DOHH2 (cell line): ENCODE results near the gene ADARB1.

Experiments
- H3F3A ChIP-seq: fragments of 200-600 bp; sonication (generic), shearing (Covaris generic); 2 replicates; pipeline ENCODE4 v1.6.0; 2016; ENCODE audit warnings: antibody characterized with exemption, mild to moderate bottlenecking; ENCODE audit not compliant: control insufficient read depth, insufficient read depth
- H3K27ac ChIP-seq: fragments of 200-600 bp; sonication (generic); 2 replicates; pipeline ENCODE4 v1.5.1; 2014; ENCODE audit warnings: low read depth, mild to moderate bottlenecking, low read length, moderate library complexity
- H3K27me3 ChIP-seq: fragments of 200-600 bp; sonication (generic); 2 replicates; pipeline ENCODE4 v1.6.1; 2014; ENCODE audit warnings: mild to moderate bottlenecking, low read length, mixed read lengths; ENCODE audit not compliant: control insufficient read depth
- H3K36me3 ChIP-seq: fragments of 200-600 bp; sonication (generic); 2 replicates; pipeline ENCODE4 v1.6.1; 2014; ENCODE audit warnings: mild to moderate bottlenecking, low read length, moderate library complexity, mixed read lengths; ENCODE audit not compliant: control insufficient read depth
- H3K4me1 ChIP-seq: fragments of 200-600 bp; sonication (generic); 2 replicates; pipeline ENCODE4 v1.6.1; 2014; ENCODE audit warnings: mild to moderate bottlenecking, low read length, mixed read lengths; ENCODE audit not compliant: control insufficient read depth
- H3K4me2 ChIP-seq: fragments of 200-600 bp; sonication (generic); 2 replicates; pipeline ENCODE4 v1.6.0; 2014; ENCODE audit warnings: mild to moderate bottlenecking, low read length, moderate library complexity
- H3K4me3 ChIP-seq: fragments of 200-600 bp; sonication (generic); 2 replicates; pipeline ENCODE4 v1.5.1; 2014; ENCODE audit warnings: mild to moderate bottlenecking, low read length, mixed read lengths
- H3K79me2 ChIP-seq: fragments of 200-600 bp; sonication (generic); 2 replicates; pipeline ENCODE4 v1.6.1; 2014; ENCODE audit warnings: mild to moderate bottlenecking, low read length, mixed read lengths; ENCODE audit not compliant: control insufficient read depth
- H3K9me2 ChIP-seq: fragments of 200-600 bp; sonication (generic); replicated peaks from 2 replicates; pipeline ENCODE4 v1.6.1; 2014; ENCODE audit warnings: mild to moderate bottlenecking, low read length, mixed read lengths; ENCODE audit not compliant: control insufficient read depth
- H3K9me3 ChIP-seq: fragments of 200-600 bp; sonication (generic); 2 replicates; pipeline ENCODE4 v1.6.1; 2014; ENCODE audit warnings: antibody characterized with exemption, low read length, mixed read lengths; ENCODE audit not compliant: control insufficient read depth, insufficient read depth
- H4K20me1 ChIP-seq: fragments of 200-600 bp; sonication (generic); 2 replicates; pipeline ENCODE4 v1.6.0; 2014; ENCODE audit warnings: low read depth, mild to moderate bottlenecking, antibody characterized with exemption, low read length, moderate library complexity; ENCODE audit not compliant: control insufficient read depth, insufficient read depth
- CTCF ChIP-seq: fragments of 200-600 bp; sonication (generic); IDR thresholded peaks from one replicate; pipeline ENCODE4 v1.5.1; 2014; ENCODE audit warnings: antibody characterized with exemption, mild to moderate bottlenecking, low read depth, low read length; ENCODE audit not compliant: poor library complexity, severe bottlenecking
- EZH2phosphoT487 ChIP-seq: fragments of 200-600 bp; sonication (generic); IDR thresholded peaks from 2 replicates; pipeline ENCODE4 v1.6.1; 2017; ENCODE audit warnings: borderline replicate concordance, mild to moderate bottlenecking, antibody characterized with exemption, low read length, moderate library complexity, mixed read lengths

Gene ADARB1

GRCh38 chr21:45079351-45079750 lies 5.0 kb downstream of the ADARB1 start:
- Histone ChIP-seq H3K79me2 (no peaks in the 10 kb centered on the region), H3K4me1 (peaks cover 5% of the 10 kb centered on the region; the same call in 1 of the 2 replicates)

GRCh38 chr21:45080232-45080631 lies 5.9 kb downstream of the ADARB1 start:
- no peaks in the 10 kb centered on the region for H4K20me1 ChIP-seq
- H3K36me3 ChIP-seq, result no peaks in the 10 kb centered on the region
- H3K27ac ChIP-seq, result no peak overlapping the region
- no peaks in the 10 kb centered on the region for H3K9me3 ChIP-seq
- H3F3A ChIP-seq, result no peaks in the 10 kb centered on the region; the same call in 1 of the 2 replicates
- peaks cover 65% of the 10 kb centered on the region for H3K27me3 ChIP-seq
- peaks cover under 1% of the 10 kb centered on the region; the same call in 1 of the 2 replicates for H3K4me1 ChIP-seq
- no peak overlapping the region for H3K4me3 ChIP-seq
- H3K4me2 ChIP-seq, result no peak overlapping the region
- H3K79me2 ChIP-seq, result no peaks in the 10 kb centered on the region
- TF ChIP-seq EZH2phosphoT487 (no peak), CTCF (no peak)
- no peaks in the 10 kb centered on the region for H3K9me2 ChIP-seq

More at GRCh38 chr21:45079351-45079750, 5.0 kb downstream of the ADARB1 start:
- Histone ChIP-seq H3K27ac (no peak overlapping the region), H3K9me3 (no peaks in the 10 kb centered on the region), H4K20me1 (no peaks in the 10 kb centered on the region), H3K9me2 (no peaks in the 10 kb centered on the region), H3K36me3 (no peaks in the 10 kb centered on the region), H3K4me3 (no peak overlapping the region), H3K27me3 (peaks cover 62% of the 10 kb centered on the region), H3K4me2 (no peak overlapping the region), H3F3A (no peaks in the 10 kb centered on the region; the same call in 1 of the 2 replicates)
- TF ChIP-seq EZH2phosphoT487 (no peak), CTCF (no peak)

GRCh38 chr21:45080639-45081414 lies 6.4 kb downstream of the ADARB1 start:
- no peaks in the 10 kb centered on the region for H3K79me2 ChIP-seq
- H3F3A ChIP-seq, result no peaks in the 10 kb centered on the region; the same call in 1 of the 2 replicates
- H3K27ac ChIP-seq, result no peak overlapping the region
- 0 out of 2 replicates have a peak, but pooled peaks cover 2% of the 10 kb centered on the region for H4K20me1 ChIP-seq
- H3K9me2 ChIP-seq, result no peaks in the 10 kb centered on the region
- H3K9me3 ChIP-seq, result no peaks in the 10 kb centered on the region
- no peaks in the 10 kb centered on the region for H3K4me1 ChIP-seq
- no peaks in the 10 kb centered on the region for H3K36me3 ChIP-seq
- H3K4me3 ChIP-seq, result no peak overlapping the region
- H3K4me2 ChIP-seq, result no peak overlapping the region
- no peak for TF ChIP-seq EZH2phosphoT487
- no peak for TF ChIP-seq CTCF
- H3K27me3 ChIP-seq, result peaks cover 65% of the 10 kb centered on the region
